HG02938 (cell line): Measurements from ENCODE around the gene BBOX1.
"Not testable (repeated sequence)": the region's sequence is repeated elsewhere in the genome, so short reads cannot be mapped to it uniquely, and the experiment has no call there.

ENCODE experiments used
- ATAC-seq: cut with Tn5 transposase; IDR thresholded peaks from one replicate; pipeline ENCODE4 v1.9.1; 2021; ENCODE audit warnings: mild to moderate bottlenecking, moderate library complexity; ENCODE audit not compliant: unreplicated experiment

Gene BBOX1

GRCh38 chr11:27119396-27119795 is 78.8 kb downstream of the BBOX1 start:
- no peak for ATAC-seq

GRCh38 chr11:27120211-27120610 is 79.6 kb downstream of the BBOX1 start:
- no peak for ATAC-seq

GRCh38 chr11:27122001-27122400 is 81.4 kb downstream of the BBOX1 start:
- no peak for ATAC-seq

- no peak for ATAC-seq
Observed at GRCh38 chr11:27124514-27125264, 84.1 kb downstream of the BBOX1 start.

GRCh38 chr11:27129686-27130085 is 89.1 kb downstream of the BBOX1 start:
- no peak for ATAC-seq

- ATAC-seq, result no peak
Observed at GRCh38 chr11:27130806-27131205, 90.2 kb downstream of the BBOX1 start.

GRCh38 chr11:27135924-27136329 is 95.3 kb downstream of the BBOX1 start:
- ATAC-seq, result not testable (repeated sequence)

- ATAC-seq, result no peak
Observed at GRCh38 chr11:27138716-27139115, 98.1 kb downstream of the BBOX1 start.

GRCh38 chr11:27139742-27140367 is 99.2 kb downstream of the BBOX1 start:
- no peak for ATAC-seq

- ATAC-seq, result no peak
Observed at GRCh38 chr11:27141576-27141975, 101.0 kb downstream of the BBOX1 start.

GRCh38 chr11:27147916-27148315 is 107.3 kb downstream of the BBOX1 start:
- no peak for ATAC-seq

- no peak for ATAC-seq
Observed at GRCh38 chr11:27148506-27148905, 107.9 kb downstream of the BBOX1 start.

- ATAC-seq, result no peak
Observed at GRCh38 chr11:27150098-27150497, 109.5 kb downstream of the BBOX1 start.

- no peak for ATAC-seq
Observed at GRCh38 chr11:27153136-27153535, 112.5 kb downstream of the BBOX1 start.

- ATAC-seq, result peak; percentile 75
Observed at GRCh38 chr11:27158456-27159334, 118.1 kb downstream of the BBOX1 start.

- ATAC-seq, result no peak
Observed at GRCh38 chr11:27159335-27159679, 118.7 kb downstream of the BBOX1 start.

GRCh38 chr11:27161071-27161470 is 120.5 kb downstream of the BBOX1 start:
- no peak for ATAC-seq

- ATAC-seq, result no peak
Observed at GRCh38 chr11:27162237-27162636, 121.6 kb downstream of the BBOX1 start.

GRCh38 chr11:27166130-27166529 is 125.5 kb downstream of the BBOX1 start:
- no peak for ATAC-seq

- ATAC-seq, result no peak
Observed at GRCh38 chr11:27171376-27171958, 130.9 kb downstream of the BBOX1 start.

- ATAC-seq, result no peak
Observed at GRCh38 chr11:27173545-27173944, 132.9 kb downstream of the BBOX1 start.
